Activated naive CD8-positive, alpha-beta T cell treated with anti-CD3 and anti-CD28 coated beads, Interleukin-2, amount 50 U/mL, for 24 hours (primary cell): ENCODE measurements around the gene DNAJB12.
A peak's percentile ranks its signal among the peaks of the same experiment; 100 is the strongest.
"Not testable (repeated sequence)": the region's sequence is repeated elsewhere in the genome, so short reads cannot be mapped to it uniquely, and the experiment has no call there.

Experiments used
- ATAC-seq: fragments of 150-1000 bp; cut with Tn5 transposase; one replicate; pipeline ENCODE4 v1.10.0; 2021
- DNase-seq: peaks from one replicate; pipeline ENCODE4 v3.0.0; 2021
- H3K27ac Mint-ChIP-seq: one replicate; pipeline ENCODE4 v1.8.0; 2021; ENCODE audit warnings: mild to moderate bottlenecking, mixed read lengths
- H3K27me3 Mint-ChIP-seq: one replicate; pipeline ENCODE4 v1.8.0; 2021; ENCODE audit warnings: mixed read lengths
- H3K36me3 Mint-ChIP-seq: one replicate; pipeline ENCODE4 v1.8.0; 2021; ENCODE audit warnings: low read depth, mixed read lengths
- H3K4me1 Mint-ChIP-seq: one replicate; pipeline ENCODE4 v1.8.0; 2021; ENCODE audit warnings: mixed read lengths
- H3K4me3 Mint-ChIP-seq: one replicate; pipeline ENCODE4 v1.8.0; 2021; ENCODE audit warnings: mild to moderate bottlenecking, moderate library complexity, mixed read lengths
- H3K9me3 Mint-ChIP-seq: one replicate; pipeline ENCODE4 v1.8.0; 2021; ENCODE audit warnings: mixed read lengths

The DNAJB12 gene

GRCh38 chr10:72307711-72308110 is 47.0 kb downstream of the DNAJB12 start:
- H3K9me3 Mint-ChIP-seq, H3K4me3 Mint-ChIP-seq: not testable (repeated sequence)
- H3K27ac Mint-ChIP-seq: peak overlapping the region; percentile 89

GRCh38 chr10:72306215-72306760 is 48.4 kb downstream of the DNAJB12 start:
- DNase-seq: no peak
- no peak for ATAC-seq
- Mint-ChIP-seq H3K9me3 (no peaks in the 10 kb centered on the region), H3K4me3 (peak overlapping the region; percentile 24), H3K36me3 (no peaks in the 10 kb centered on the region), H3K4me1 (peaks cover 81% of the 10 kb centered on the region), H3K27ac (peak overlapping the region; percentile 81), H3K27me3 (no peaks in the 10 kb centered on the region)

More at GRCh38 chr10:72307711-72308110, 47.0 kb downstream of the DNAJB12 start:
- H3K27me3 Mint-ChIP-seq, ATAC-seq, H3K36me3 Mint-ChIP-seq, DNase-seq: not testable (repeated sequence)
- peaks cover 81% of the 10 kb centered on the region for H3K4me1 Mint-ChIP-seq

DNA sequence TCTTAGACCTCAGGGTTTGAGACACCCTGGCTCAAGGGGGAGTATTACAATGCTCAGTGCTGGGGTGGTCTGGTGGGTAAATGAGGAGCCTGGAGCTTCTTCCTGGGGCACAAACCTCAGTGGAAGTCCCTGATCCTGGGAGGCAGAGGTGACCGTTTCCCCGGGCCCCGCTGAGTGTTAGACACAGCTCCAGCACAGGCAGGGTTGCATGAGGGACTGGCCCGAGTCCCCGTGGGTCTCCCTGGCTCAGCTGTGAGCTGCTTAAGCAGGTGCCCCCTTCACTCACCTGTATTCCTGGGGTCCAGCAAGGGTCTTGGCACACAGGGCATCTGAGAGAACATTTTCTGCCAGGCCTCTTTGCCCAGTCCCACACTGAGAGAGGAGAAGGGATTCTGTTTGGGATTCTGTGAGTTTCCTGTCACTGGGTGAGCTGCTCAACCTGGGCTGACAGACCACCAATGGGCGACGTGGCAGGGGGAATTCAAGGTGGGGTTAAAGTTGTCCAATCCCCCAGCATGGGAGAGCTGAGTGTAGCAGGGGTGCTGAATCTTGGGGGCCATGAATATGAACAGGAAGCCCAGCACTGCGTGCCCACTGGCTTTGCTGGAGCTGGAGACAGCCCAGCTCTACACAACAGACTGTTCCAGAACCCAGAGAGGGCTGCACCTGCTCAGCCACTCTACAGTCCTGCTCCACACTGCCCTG is 51.1 kb downstream of the DNAJB12 start:
- H3K4me3 Mint-ChIP-seq: peak overlapping the region; percentile 60
- no peaks in the 10 kb centered on the region for H3K27me3 Mint-ChIP-seq
- peaks cover 68% of the 10 kb centered on the region for H3K4me1 Mint-ChIP-seq
- H3K36me3 Mint-ChIP-seq: no peaks in the 10 kb centered on the region
- no peaks in the 10 kb centered on the region for H3K9me3 Mint-ChIP-seq
- peak overlapping the region; percentile 63 for H3K27ac Mint-ChIP-seq
- DNase-seq (no peak), ATAC-seq (no peak)

GRCh38 chr10:72298592-72299519 is 55.9 kb downstream of the DNAJB12 start:
- no peak for ATAC-seq
- Mint-ChIP-seq H3K4me1 (peaks cover 66% of the 10 kb centered on the region), H3K27me3 (peaks cover 3% of the 10 kb centered on the region), H3K36me3 (peaks cover 4% of the 10 kb centered on the region), H3K4me3 (peak overlapping the region; percentile 85), H3K9me3 (no peaks in the 10 kb centered on the region), H3K27ac (peak overlapping the region; percentile 100)
- DNase-seq: no peak

DNA sequence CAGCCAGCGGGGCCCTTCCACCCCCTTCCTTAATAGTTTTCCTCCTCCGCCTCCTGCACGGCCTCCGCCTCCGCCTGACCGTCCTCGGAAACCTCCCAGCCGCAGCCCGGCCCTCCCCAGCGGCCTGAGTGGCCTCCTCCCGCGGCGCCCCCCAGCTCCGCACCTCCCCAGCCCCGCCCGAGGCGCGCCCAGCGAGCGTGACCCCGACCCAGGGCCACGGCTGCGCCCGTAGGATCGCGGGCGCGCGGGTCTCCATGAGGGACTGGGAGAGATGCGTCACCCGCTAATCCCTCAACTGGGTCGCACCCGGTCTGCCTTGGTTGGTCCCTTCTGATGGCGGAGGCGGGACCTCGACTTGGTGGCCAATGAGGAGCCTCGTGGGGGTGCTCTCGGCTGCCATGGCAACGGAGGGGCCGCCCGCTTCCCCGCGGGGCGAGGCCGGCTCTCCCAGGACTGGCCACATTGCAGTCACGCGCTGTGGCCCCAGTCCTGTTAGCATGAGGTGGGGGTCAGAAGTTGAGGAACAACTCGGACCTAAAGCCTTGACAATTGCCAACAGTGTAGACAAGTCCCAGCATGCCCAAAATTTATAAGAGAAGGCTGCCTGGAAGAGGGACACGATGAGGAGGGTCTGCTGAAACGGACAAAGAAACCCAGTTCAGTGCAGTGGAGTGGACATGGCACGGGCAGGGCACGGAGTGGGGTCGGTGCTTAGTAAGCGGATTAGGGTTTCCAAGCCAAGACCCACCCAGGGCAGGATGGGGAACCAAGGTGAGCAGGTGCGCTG is 56.7 kb downstream of the DNAJB12 start:
- peak overlapping the region; percentile 100 for H3K27ac Mint-ChIP-seq
- H3K4me1 Mint-ChIP-seq: peaks cover 70% of the 10 kb centered on the region
- DNase-seq: peak; percentile 96
- peak; percentile 77 for ATAC-seq
- peaks cover 4% of the 10 kb centered on the region for H3K36me3 Mint-ChIP-seq
- H3K27me3 Mint-ChIP-seq: peaks cover 3% of the 10 kb centered on the region
- H3K4me3 Mint-ChIP-seq: peak overlapping the region; percentile 85
- no peaks in the 10 kb centered on the region for H3K9me3 Mint-ChIP-seq

- no peaks in the 10 kb centered on the region for H3K9me3 Mint-ChIP-seq
- peaks cover 76% of the 10 kb centered on the region for H3K4me1 Mint-ChIP-seq
Observed at GRCh38 chr10:72297281-72297804, 57.4 kb downstream of the DNAJB12 start.

GRCh38 chr10:72296829-72297280 is 57.9 kb downstream of the DNAJB12 start:
- peak overlapping the region; percentile 85 for H3K4me3 Mint-ChIP-seq
- not testable (repeated sequence) for H3K9me3 Mint-ChIP-seq, H3K36me3 Mint-ChIP-seq, ATAC-seq, DNase-seq, H3K27me3 Mint-ChIP-seq
- peak overlapping the region; percentile 100 for H3K27ac Mint-ChIP-seq
- H3K4me1 Mint-ChIP-seq: peaks cover 80% of the 10 kb centered on the region

More at GRCh38 chr10:72297281-72297804, 57.4 kb downstream of the DNAJB12 start:
- Mint-ChIP-seq H3K27me3 (peaks cover 3% of the 10 kb centered on the region), H3K4me3 (peak overlapping the region; percentile 85), H3K36me3 (peaks cover 4% of the 10 kb centered on the region), H3K27ac (peak overlapping the region; percentile 100)
- DNase-seq: peak; percentile 96
- peak; percentile 58 for ATAC-seq

- no peaks in the 10 kb centered on the region for H3K9me3 Mint-ChIP-seq
- ATAC-seq (no peak), DNase-seq (no peak)
- peaks cover 84% of the 10 kb centered on the region for H3K4me1 Mint-ChIP-seq
- H3K4me3 Mint-ChIP-seq: peak overlapping the region; percentile 72
- peaks cover 3% of the 10 kb centered on the region for H3K27me3 Mint-ChIP-seq
- H3K27ac Mint-ChIP-seq: peak overlapping the region; percentile 100
- H3K36me3 Mint-ChIP-seq: peaks cover 4% of the 10 kb centered on the region
Observed at GRCh38 chr10:72295330-72295910, 59.3 kb downstream of the DNAJB12 start.

- ATAC-seq: peak; percentile 50
- peaks cover 66% of the 10 kb centered on the region for H3K4me1 Mint-ChIP-seq
- DNase-seq: peak; percentile 64
- H3K9me3 Mint-ChIP-seq: no peaks in the 10 kb centered on the region
- H3K36me3 Mint-ChIP-seq: peaks cover 3% of the 10 kb centered on the region
- H3K27ac Mint-ChIP-seq: peak overlapping the region; percentile 92
- H3K4me3 Mint-ChIP-seq: peak overlapping the region; percentile 36
- H3K27me3 Mint-ChIP-seq: peaks cover 3% of the 10 kb centered on the region
Observed at GRCh38 chr10:72292223-72292691, 62.5 kb downstream of the DNAJB12 start.

DNA sequence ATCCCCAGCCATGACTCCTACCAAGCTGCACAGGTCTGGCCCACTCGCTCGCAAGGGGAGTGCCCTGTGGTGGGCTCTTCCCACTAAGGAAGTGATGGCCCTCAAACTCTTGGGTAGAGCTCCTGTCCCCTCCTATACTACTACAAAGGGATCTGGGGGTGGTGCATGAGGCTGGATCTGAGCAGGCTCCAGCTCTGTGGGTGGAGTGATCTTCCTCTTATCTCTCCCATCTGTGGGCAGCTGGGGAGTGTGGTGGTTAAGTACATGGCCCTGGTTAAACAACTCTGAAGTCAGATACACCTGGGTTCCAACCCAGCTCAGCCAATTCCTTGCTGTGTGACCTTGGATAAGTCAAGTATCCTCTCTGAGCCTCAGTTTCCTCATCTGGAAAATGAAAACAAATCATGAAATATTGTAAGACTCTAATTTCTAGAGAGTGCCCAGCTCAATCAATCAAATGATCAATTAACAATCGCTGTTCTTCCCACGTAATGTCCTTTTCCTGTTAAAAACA is 63.6 kb downstream of the DNAJB12 start:
- peaks cover 65% of the 10 kb centered on the region for H3K4me1 Mint-ChIP-seq
- peak; percentile 50 for DNase-seq
- H3K27ac Mint-ChIP-seq: peak overlapping the region; percentile 82
- peak; percentile 63 for ATAC-seq
- H3K36me3 Mint-ChIP-seq: no peaks in the 10 kb centered on the region
- no peaks in the 10 kb centered on the region for H3K9me3 Mint-ChIP-seq
- no peaks in the 10 kb centered on the region for H3K27me3 Mint-ChIP-seq
- peak overlapping the region; percentile 3 for H3K4me3 Mint-ChIP-seq

DNA sequence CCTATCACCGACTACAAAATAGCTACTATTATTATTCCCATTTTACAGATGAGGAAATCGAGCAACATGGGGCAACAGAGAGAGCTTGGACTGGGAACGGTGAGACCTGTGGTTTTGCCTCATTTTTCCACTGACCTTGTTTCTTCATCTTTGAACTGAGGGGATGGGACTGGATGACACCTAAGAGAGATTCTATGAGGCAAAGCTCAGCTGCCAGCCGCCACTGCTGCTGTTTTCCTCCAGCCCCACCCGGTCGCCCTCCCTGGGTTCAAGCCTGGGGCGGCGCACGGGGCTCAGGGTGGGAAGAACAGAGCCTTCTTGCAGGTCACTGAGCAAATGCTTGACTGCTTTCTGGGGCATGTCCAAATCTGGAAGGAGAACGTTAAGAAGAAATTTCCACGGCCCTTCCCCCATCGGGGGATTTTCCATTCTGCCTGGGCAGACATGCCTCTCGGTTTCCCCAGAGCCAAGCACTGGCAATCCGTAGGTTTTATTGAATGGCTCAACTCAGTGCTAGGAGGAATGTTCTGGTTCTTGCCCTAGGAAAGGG is 68.7 kb downstream of the DNAJB12 start:
- Mint-ChIP-seq H3K27me3 (no peaks in the 10 kb centered on the region), H3K9me3 (no peaks in the 10 kb centered on the region), H3K36me3 (no peaks in the 10 kb centered on the region), H3K4me3 (no peak overlapping the region), H3K27ac (peak overlapping the region; percentile 33), H3K4me1 (peaks cover 34% of the 10 kb centered on the region)
- DNase-seq: no peak
- ATAC-seq: no peak

GRCh38 chr10:72283131-72283530 is 71.6 kb downstream of the DNAJB12 start:
- Mint-ChIP-seq H3K27ac (no peak overlapping the region), H3K4me3 (no peak overlapping the region), H3K9me3 (no peaks in the 10 kb centered on the region), H3K4me1 (peaks cover 39% of the 10 kb centered on the region), H3K36me3 (no peaks in the 10 kb centered on the region), H3K27me3 (no peaks in the 10 kb centered on the region)
- ATAC-seq: no peak
- no peak for DNase-seq
